ENCODE data around the gene HMCN2. TPM values are rescaled to one million over a fixed set of nuclear protein-coding genes. Genes with fewer than 3 reads are reported as not detected.
A peak's percentile ranks its signal among the peaks of the same experiment; 100 is the strongest.

Gene HMCN2
- total and polyA plus RNA-seq, 4 donors, result 0.24 to 1.8 (median 0.29) TPM

- no peak for TF ChIP-seq NR2F2 (IDR thresholded peaks at IDR 0.05)
- peak; percentile 100 for TF ChIP-seq RXRA (IDR thresholded peaks at IDR 0.05)
- peak in 1 of 2 donors; percentile 57 for TF ChIP-seq JUND (IDR thresholded peaks at IDR 0.05)
- TF ChIP-seq FOXA1 (IDR thresholded peaks at IDR 0.05), result peak; percentile 46
- TF ChIP-seq YY1 (IDR thresholded peaks at IDR 0.05), result peak; percentile 82
- peak in 1 of 2 donors; percentile 18 for TF ChIP-seq GABPA (IDR thresholded peaks at IDR 0.05 in 1 of 2, conservative IDR thresholded peaks at IDR 0.05 in 1 of 2)
- peak; percentile 51 to 67 for TF ChIP-seq RAD21 (IDR thresholded peaks at IDR 0.05)
- TF ChIP-seq MAX (IDR thresholded peaks at IDR 0.05), result peak; percentile 48
- no peak for TF ChIP-seq ATF3 (IDR thresholded peaks at IDR 0.05)
- peak; percentile 98 for TF ChIP-seq SP1 (IDR thresholded peaks at IDR 0.05)
- peak; percentile 89 to 90 for TF ChIP-seq HNF4A (conservative IDR thresholded peaks at IDR 0.05)
- no peak for TF ChIP-seq REST (IDR thresholded peaks at IDR 0.05)
- peak; percentile 54 for TF ChIP-seq ZBTB33 (IDR thresholded peaks at IDR 0.05)
- TF ChIP-seq TAF1 (conservative IDR thresholded peaks at IDR 0.05), result no peak
- TF ChIP-seq EGR1 (IDR thresholded peaks at IDR 0.05; ENCODE audit: low read depth in 2 of 2), result no peak
- TF ChIP-seq HNF4G (IDR thresholded peaks at IDR 0.05), result peak; percentile 75
- TF ChIP-seq FOXA2 (IDR thresholded peaks at IDR 0.05), result peak; percentile 63
- no peak for TF ChIP-seq CTCF (IDR thresholded peaks at IDR 0.05; ENCODE audit: low read depth, low read length, missing input control)
- H3K4me3 ChIP-seq (ENCODE audit: low read depth in 1 of 3, low read length in 3 of 3), result no peak overlapping the region
- 57% methylated on average over 10 of the region's 10 CpGs for WGBS
- peaks cover 0 to 2% (median 0%) of the 10 kb centered on the region in 4 donors for H3K27me3 ChIP-seq (ENCODE audit: control insufficient read depth in 4 of 4, insufficient read depth in 4 of 4, low read length in 3 of 4)
- peaks cover 18 to 49% (median 32%) of the 10 kb centered on the region in 4 donors for H3K4me1 ChIP-seq (ENCODE audit: control insufficient read depth in 4 of 4, insufficient read depth in 4 of 4, low read length in 3 of 4)
- no peak for DNase-seq (ENCODE audit: low spot score)
- H3K36me3 ChIP-seq (ENCODE audit: control insufficient read depth in 4 of 4, insufficient read depth in 3 of 4, low read depth in 1 of 4, low read length in 3 of 4), result no peaks in the 10 kb centered on the region
- H3K9me3 ChIP-seq (ENCODE audit: control insufficient read depth in 4 of 4, low read length in 3 of 4), result no peaks in the 10 kb centered on the region
- no peak overlapping the region for H3K27ac ChIP-seq (ENCODE audit: low read depth in 1 of 2, low read length in 2 of 2)
- H3K9ac ChIP-seq (ENCODE audit: low read depth in 1 of 2, low read length in 2 of 2), result no peak overlapping the region
These were observed 1.8 kb upstream of the HMCN2 start for GRCh38 chr9:130263601-130264413.

Measured in liver (tissue), 9 donors.